ENCODE data around the gene MLLT1. TPM values are rescaled to one million over a fixed set of nuclear protein-coding genes. Genes with fewer than 3 reads are reported as not detected.

Gene MLLT1
- total and polyA plus RNA-seq, 4 donors, result 2.1 to 15.6 (median 7.3) TPM

DNA sequence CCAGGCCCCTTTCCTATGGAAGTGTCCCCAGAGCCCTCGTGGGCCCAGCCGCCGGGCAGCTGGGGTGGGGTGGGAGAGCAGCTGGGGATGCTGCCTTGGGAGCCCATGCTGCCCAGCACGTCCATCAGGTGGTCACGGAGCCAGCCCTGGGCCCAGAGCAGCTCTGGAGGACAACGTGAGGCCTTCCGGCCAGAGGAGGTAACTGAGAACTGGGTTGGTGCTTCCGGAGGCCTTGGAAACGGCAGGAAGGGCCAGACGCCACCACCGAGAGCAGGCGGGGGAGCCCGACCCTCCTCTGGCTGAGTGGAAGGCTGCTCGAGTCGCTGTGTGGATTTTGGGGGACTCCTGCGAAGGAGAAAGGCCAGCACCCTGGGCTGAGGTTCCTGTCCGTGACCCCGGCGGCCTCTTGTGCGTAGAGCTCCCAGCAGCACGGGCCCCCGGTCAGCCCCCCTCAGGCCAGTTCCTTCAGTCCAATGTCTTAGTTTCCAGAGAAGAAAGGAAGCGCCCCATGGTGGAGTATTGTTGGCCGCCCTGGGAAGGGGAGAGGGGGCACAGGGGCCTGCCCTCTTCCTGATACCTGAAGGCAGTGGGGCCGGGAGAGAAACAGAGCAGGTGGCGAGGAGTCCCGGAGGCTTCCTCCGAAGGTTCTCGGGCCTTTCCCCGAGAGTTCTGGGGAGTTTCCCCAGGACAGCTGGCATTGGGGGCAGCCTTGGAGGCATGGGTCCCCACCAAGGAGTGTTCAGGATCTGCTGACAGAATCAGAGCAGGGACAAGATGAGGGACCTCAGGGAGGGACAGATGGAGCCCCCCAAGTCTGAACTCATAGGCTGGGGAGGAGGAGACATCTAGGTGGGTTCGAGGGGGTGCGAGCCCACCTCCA, 68.8 kb downstream of the MLLT1 start:
- H3K36me3 ChIP-seq (ENCODE audit: control insufficient read depth in 4 of 4, insufficient read depth in 3 of 4, low read depth in 1 of 4, low read length in 3 of 4), result peaks cover 0 to 21% (median 7%) of the 10 kb centered on the region in 4 donors
- DNase-seq (ENCODE audit: low spot score), result no peak
- WGBS, result 91% methylated on average over 32 of the region's 32 CpGs

More for the DNA sequence above, 68.8 kb downstream of the MLLT1 start:
- no peaks in the 10 kb centered on the region for H3K27me3 ChIP-seq (ENCODE audit: control insufficient read depth in 4 of 4, insufficient read depth in 4 of 4, low read length in 3 of 4)
- TF ChIP-seq GABPA (IDR thresholded peaks at IDR 0.05 in 1 of 2, conservative IDR thresholded peaks at IDR 0.05 in 1 of 2), result no peak
- TF ChIP-seq TAF1 (conservative IDR thresholded peaks at IDR 0.05), result no peak
- no peak for TF ChIP-seq CTCF (IDR thresholded peaks at IDR 0.05; ENCODE audit: low read depth, low read length, missing input control)
- TF ChIP-seq NR2F2 (IDR thresholded peaks at IDR 0.05), result no peak
- TF ChIP-seq MAX (IDR thresholded peaks at IDR 0.05), result no peak
- TF ChIP-seq, protein P1, sequence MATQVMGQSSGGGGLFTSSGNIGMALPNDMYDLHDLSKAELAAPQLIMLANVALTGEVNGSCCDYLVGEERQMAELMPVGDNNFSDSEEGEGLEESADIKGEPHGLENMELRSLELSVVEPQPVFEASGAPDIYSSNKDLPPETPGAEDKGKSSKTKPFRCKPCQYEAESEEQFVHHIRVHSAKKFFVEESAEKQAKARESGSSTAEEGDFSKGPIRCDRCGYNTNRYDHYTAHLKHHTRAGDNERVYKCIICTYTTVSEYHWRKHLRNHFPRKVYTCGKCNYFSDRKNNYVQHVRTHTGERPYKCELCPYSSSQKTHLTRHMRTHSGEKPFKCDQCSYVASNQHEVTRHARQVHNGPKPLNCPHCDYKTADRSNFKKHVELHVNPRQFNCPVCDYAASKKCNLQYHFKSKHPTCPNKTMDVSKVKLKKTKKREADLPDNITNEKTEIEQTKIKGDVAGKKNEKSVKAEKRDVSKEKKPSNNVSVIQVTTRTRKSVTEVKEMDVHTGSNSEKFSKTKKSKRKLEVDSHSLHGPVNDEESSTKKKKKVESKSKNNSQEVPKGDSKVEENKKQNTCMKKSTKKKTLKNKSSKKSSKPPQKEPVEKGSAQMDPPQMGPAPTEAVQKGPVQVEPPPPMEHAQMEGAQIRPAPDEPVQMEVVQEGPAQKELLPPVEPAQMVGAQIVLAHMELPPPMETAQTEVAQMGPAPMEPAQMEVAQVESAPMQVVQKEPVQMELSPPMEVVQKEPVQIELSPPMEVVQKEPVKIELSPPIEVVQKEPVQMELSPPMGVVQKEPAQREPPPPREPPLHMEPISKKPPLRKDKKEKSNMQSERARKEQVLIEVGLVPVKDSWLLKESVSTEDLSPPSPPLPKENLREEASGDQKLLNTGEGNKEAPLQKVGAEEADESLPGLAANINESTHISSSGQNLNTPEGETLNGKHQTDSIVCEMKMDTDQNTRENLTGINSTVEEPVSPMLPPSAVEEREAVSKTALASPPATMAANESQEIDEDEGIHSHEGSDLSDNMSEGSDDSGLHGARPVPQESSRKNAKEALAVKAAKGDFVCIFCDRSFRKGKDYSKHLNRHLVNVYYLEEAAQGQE (IDR thresholded peaks at IDR 0.05), result no peak
- no peak for TF ChIP-seq ATF3 (IDR thresholded peaks at IDR 0.05)
- TF ChIP-seq HNF4G (IDR thresholded peaks at IDR 0.05), result no peak
- TF ChIP-seq FOXA2 (IDR thresholded peaks at IDR 0.05), result no peak
- TF ChIP-seq ZBTB33 (IDR thresholded peaks at IDR 0.05), result no peak
- TF ChIP-seq EGR1 (IDR thresholded peaks at IDR 0.05; ENCODE audit: low read depth in 2 of 2), result no peak
- no peaks in the 10 kb centered on the region for H3K9me3 ChIP-seq (ENCODE audit: control insufficient read depth in 4 of 4, low read length in 3 of 4)
- H3K4me3 ChIP-seq (ENCODE audit: low read depth in 1 of 3, low read length in 3 of 3), result no peak overlapping the region
- H3K4me1 ChIP-seq (ENCODE audit: control insufficient read depth in 4 of 4, insufficient read depth in 4 of 4, low read length in 3 of 4), result no peaks in the 10 kb centered on the region
- H3K27ac ChIP-seq (ENCODE audit: low read depth in 1 of 2, low read length in 2 of 2), result no peak overlapping the region
- no peak overlapping the region for H3K9ac ChIP-seq (ENCODE audit: low read depth in 1 of 2, low read length in 2 of 2)
